Adipose tissue (tissue), 3 donors: ENCODE data around the gene SNX3. TPM values are rescaled to one million over a fixed set of nuclear protein-coding genes. Genes with fewer than 3 reads are reported as not detected.
"Not testable (repeated sequence)": the region's sequence is repeated elsewhere in the genome, so short reads cannot be mapped to it uniquely, and the experiment has no call there.

Source experiments
- H3K27ac ChIP-seq: one replicate; pipeline ENCODE4 v1.5.1; 2013; ENCODE audit warnings: low read depth, low read length
- WGBS, 3 donors: extraction: QIAGEN DNeasy Blood & Tissue Kit; methylation state at CpG; one replicate each; pipeline ENCODE4 v1.1.7; 2013; 5-methylcytosine and 5-hydroxymethylcytosine counted together
- polyA plus RNA-seq, 3 donors: library from polyadenylated mRNA; stranded (reverse); fragments of 200-250 nt; gene quantifications; one replicate each; pipeline ENCODE4 v1.2.3, GENCODE V29; 2013
- donor health status: healthy with polysubstance abuse.
- donor health status: Bipolar disorder and iron deficiency.
- donor health status: healthy.

Gene SNX3
- polyA plus RNA-seq, 3 donors, result 91.6 to 430 (median 244) TPM

DNA sequence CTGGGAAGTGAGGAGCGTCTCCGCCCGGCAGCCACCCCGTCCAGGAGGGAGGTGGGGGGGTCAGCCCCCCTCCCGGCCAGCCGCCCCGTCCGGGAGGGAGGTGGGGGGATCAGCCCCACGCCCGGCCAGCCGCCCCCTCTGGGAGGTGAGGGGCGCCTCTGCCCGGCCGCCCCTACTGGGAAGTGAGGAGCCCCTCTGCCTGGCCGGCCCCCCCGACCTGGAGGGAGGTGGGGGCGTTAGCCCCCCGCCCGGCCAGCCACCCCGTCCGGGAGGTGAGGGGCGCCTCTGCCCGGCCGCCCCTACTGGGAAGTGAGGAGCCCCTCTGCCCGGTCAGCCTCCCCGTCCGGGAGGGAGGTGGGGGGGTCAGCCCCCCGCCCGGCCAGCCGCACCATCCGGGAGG, 9.1 kb upstream of the SNX3 start:
- WGBS, 3 donors, result 84 to 95% (median 94%) methylated on average over 15 to 31 of the region's 31 CpGs

DNA sequence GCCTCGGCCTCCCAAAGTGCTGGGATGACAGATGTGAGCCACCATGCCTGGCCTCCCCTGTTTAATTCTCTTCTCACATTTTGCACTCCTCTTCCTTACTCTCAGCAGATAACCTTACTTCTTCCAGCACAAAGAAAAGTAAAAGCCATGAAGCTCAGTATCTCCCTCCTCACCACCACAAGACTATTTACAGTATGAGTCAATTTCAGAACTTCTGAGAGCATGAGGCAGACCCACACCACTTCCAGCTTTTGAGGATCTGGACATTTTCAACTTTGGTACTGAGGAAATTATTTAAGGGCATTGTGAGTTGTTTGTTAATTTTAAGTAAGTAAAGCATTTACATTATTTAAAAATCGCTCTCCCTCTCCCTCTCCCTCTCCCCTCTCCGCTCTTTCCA, 8.0 kb upstream of the SNX3 start:
- H3K27ac ChIP-seq, result no peak overlapping the region
- 76 to 96% (median 92%) methylated on average over 3 of the region's 3 CpGs for WGBS, 3 donors

More for the DNA sequence above, 9.1 kb upstream of the SNX3 start:
- H3K27ac ChIP-seq, result not testable (repeated sequence)

DNA sequence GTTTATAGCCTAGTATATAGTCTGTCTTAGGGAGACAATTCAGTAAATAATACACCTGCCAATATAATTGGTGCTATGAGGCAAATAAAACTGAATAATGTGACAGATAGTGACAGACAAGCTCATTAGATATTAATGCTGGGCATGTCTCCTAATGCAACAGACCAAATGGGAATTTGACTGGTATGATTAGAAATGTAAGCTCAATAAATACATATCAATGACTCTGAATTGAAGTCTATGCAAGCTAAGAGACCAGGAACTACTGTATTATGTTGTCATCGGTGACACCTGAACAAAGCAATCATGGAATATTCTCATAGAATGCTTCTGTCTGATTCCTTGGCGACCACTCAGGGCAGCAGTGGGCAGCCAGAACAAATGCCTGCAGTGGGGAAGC, 2.5 kb upstream of the SNX3 start:
- WGBS, 3 donors, result 86 to 94% (median 94%) methylated on average over 2 of the region's 2 CpGs
- no peak overlapping the region for H3K27ac ChIP-seq

DNA sequence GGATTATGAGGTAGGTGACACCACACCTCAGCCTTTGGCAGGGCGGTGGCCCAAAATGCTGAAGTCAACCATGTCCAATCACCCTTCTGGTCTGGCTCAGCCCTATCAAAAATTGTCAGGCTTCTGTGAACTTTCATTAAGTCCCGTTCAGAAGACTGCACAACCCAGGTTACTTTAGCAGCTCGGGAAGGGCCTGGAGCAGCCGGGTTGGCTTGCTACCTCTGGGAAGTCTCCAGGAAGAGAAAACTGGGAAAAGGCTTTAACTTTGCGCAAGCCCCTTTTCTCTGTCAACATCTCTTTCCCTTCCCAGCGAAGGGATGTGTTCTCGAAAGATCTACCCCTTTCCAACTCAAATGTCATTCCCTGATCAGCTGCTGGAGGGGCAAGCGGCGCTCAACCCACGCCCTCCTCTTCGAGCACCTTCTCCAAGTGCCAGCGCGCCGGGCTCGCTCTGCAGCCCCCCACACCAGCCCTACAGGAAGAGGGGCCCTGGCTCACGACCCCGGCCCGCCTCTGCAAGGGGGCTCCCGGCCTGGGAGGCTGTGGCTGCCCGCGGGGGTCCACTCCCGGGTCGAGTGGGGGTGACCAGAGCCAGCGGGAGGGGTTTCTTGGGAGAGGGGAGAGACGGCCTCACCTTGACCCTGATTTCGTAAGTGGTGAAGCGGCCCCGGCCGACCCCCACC, 573 bp downstream of the SNX3 start:
- WGBS, 3 donors, result 0 to 1% (median 0%) methylated on average over 26 to 29 of the region's 29 CpGs
- H3K27ac ChIP-seq, result peak overlapping the region; percentile 93

DNA sequence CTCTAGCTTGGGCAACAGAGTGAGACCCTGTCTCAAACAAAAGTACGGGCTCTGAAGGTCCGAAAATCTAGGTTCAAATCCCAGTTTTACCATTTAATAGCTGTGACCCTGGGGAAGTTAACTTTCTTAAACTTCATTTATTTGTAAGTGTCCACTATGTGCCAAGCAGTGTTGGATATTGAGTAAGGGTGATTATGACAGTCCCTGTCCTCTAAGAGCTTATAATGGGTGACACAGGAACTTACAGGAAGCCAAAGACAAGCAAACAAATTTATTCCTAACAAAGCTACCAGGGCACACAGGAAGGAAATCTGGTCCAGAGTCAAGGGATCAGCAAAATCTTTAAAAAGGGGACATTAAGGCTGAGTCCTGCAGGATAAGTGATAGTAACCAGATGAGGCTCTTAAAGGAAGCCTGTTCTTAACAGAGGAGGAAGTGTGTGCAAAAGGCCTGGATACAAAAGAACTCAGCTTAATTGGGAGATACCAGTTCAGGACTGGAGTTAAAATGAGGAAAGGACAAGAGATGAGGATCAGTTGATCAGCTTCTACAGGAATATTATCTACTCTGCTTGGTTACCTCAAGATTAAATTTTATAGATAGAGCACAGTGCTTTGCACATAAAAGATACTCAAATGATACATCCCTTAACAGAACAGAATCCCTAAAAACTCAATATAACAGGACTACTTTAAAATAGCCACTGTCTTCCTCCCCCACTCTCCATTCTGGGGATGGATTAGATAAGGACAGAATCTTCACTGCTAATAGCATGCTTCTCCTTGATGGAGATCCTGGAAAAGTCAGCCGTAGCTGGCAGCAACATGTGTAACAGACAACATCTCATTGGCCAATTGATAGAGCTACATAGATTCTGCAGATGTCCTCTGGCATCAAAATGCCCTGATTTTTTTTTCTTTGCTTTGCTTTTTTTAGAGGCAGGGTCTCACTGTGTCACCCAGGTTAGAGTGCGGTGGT, 6.1 kb downstream of the SNX3 start:
- 81 to 88% (median 86%) methylated on average over 4 of the region's 4 CpGs for WGBS, 3 donors
- no peak overlapping the region for H3K27ac ChIP-seq

DNA sequence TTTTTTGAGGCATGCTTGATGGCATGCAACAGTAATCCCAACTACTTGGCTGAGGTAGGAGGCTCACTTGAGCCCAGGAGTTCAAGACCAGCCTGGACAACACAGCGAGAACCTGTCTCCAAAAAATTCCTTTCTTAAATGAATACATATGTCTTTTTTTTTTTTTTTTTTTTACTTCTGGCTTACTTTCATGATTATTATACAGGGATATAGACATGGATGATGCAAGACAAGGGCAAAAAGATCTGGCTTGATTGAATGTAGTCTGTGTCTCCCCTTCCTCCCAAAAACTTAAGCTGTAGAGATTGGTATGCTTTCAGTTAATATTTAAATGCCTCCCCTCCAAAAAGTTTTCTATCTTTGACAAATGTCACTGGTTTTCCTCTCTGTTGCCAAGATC, 7.6 kb downstream of the SNX3 start:
- WGBS, 3 donors, result 100% methylated on average over 1 of the region's 1 CpG

DNA sequence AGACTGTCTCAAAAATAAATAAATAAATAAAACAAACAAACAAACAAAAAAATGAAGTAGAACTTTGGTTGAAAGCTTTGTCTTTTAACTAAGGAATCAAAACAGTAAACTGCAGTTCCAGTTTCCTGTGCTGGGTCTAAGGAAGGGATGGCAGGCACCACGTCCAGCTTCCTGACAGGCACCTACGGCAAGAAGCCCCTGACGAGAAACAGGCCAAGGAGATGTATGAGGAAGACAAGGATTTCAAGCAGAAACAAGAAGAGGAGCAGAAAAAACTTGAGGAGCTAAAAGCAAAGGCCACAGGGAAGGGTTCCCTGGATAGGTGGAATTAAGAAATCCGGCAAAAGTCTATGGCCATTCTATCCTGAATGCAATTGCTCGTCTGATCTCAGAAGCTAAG, 8.8 kb downstream of the SNX3 start:
- 72 to 84% (median 75%) methylated on average over 5 of the region's 5 CpGs for WGBS, 3 donors
- no peak overlapping the region for H3K27ac ChIP-seq

More for the DNA sequence above, 7.6 kb downstream of the SNX3 start:
- no peak overlapping the region for H3K27ac ChIP-seq

GRCh38 chr6:108251252-108251651, 9.6 kb downstream of the SNX3 start:
- H3K27ac ChIP-seq, result no peak overlapping the region
- 30 to 65% (median 65%) methylated on average over 2 of the region's 2 CpGs for WGBS, 3 donors

GRCh38 chr6:108250240-108250866, 10.5 kb downstream of the SNX3 start:
- H3K27ac ChIP-seq, result no peak overlapping the region
- WGBS, 3 donors, result 75 to 84% (median 82%) methylated on average over 2 of the region's 2 CpGs

DNA sequence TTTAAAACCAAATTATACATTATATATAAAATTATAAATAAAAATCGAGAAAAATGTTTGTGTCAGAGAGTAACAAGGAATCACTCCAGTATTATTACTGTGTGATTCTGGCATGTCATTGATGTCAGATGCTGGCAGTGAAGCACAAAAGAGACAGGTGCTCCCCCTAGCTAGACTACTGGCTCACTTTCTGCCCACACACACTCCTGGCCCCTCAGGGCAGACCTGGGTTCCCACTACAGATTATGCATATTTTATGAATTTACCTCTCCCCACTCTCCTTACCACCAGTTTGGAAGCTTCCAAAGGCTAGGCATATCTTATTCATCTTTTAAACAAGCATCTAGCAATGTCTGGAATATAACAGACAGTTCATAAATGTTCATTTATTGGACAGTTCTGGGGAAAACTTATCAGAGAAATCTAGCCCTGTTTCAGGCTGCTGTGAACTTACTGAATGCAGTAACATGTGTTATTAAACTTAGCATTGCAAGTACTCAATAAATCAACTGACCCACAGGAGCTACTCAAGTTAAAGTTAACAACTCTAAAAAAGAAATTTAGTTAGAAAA, 12.8 kb downstream of the SNX3 start:
- H3K27ac ChIP-seq, result no peak overlapping the region
- 78 to 91% (median 91%) methylated on average over 1 of the region's 1 CpG for WGBS, 3 donors

GRCh38 chr6:108245095-108245494, 15.7 kb downstream of the SNX3 start:
- 92 to 97% (median 96%) methylated on average over 7 of the region's 7 CpGs for WGBS, 3 donors
- not testable (repeated sequence) for H3K27ac ChIP-seq

DNA sequence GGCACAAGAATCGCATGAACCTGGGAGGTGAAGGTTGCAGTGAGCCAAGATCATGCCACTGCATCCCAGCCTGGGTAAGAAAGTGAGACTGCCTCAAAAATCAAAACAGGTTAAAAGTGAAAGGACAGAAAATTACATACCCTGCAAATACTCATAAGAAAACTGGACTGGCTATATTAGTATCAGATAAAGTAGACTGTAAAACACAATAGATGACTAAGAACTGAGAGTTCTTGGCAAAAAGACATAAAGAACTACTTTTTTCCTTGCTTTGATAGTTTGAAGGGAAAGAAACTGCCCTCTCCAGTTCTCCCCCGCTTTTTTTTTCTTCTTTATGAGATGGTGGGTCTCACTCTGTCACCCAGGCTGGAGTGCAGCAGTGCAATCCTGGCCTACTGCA, 17.0 kb downstream of the SNX3 start:
- WGBS, 3 donors, result 93 to 98% (median 95%) methylated on average over 2 of the region's 2 CpGs
- no peak overlapping the region for H3K27ac ChIP-seq

DNA sequence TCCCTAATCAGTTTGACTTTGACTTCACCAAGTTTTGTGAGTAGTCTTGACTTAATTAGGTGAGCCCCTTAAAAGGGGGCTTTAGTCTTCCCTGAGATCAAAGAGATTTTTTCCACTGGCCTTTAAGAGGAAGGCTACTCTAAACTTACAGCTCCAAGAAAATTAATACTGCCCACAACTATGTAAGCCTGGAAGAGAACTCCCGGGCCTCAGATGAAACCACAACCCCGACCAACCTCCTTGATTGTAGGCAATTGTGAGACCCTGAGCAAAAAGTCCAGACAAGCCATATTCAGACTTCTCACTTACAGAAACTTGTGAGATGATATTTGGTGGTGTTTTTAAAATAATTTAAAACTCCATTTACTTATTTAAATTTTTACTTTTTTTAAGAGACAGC, 18.1 kb downstream of the SNX3 start:
- no peak overlapping the region for H3K27ac ChIP-seq
- 96 to 100% (median 99%) methylated on average over 2 of the region's 2 CpGs for WGBS, 3 donors

- no peak overlapping the region for H3K27ac ChIP-seq
- WGBS, 3 donors, result 95 to 100% (median 97%) methylated on average over 2 of the region's 2 CpGs
Measured at GRCh38 chr6:108242259-108242658, 18.6 kb downstream of the SNX3 start.

GRCh38 chr6:108238322-108238721, 22.5 kb downstream of the SNX3 start:
- no peak overlapping the region for H3K27ac ChIP-seq
- WGBS, 3 donors, result 96 to 98% (median 97%) methylated on average over 4 of the region's 4 CpGs

GRCh38 chr6:108236791-108237190, 24.0 kb downstream of the SNX3 start:
- no peak overlapping the region for H3K27ac ChIP-seq
- WGBS, 3 donors, result 49 to 76% (median 73%) methylated on average over 2 of the region's 2 CpGs

DNA sequence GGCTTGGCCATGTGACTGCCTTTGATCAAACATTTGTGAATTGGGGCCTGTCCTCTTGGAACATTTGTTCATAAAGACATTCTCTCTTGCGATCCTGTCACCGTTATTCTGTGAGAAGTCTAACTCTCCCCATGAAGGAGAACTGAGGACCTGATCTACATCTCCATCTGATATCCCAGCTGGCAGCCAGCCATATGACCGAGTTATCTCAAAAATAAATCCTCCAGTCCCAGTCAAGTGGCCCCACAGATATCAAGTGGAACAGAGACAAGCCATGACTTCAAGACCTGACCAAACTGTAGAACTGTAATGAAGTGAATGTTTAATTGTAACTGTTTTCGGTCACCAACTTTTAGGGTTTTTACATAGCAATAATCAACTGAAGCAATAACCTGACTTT, 25.7 kb downstream of the SNX3 start:
- WGBS, 3 donors, result 81 to 89% (median 88%) methylated on average over 4 of the region's 4 CpGs

GRCh38 chr6:108228416-108228815, 32.4 kb downstream of the SNX3 start:
- WGBS, 3 donors, result 91 to 97% (median 93%) methylated on average over 8 of the region's 8 CpGs
- no peak overlapping the region for H3K27ac ChIP-seq

More for the DNA sequence above, 25.7 kb downstream of the SNX3 start:
- H3K27ac ChIP-seq, result no peak overlapping the region

- WGBS, 3 donors, result 92 to 97% (median 95%) methylated on average over 3 of the region's 3 CpGs
- no peak overlapping the region for H3K27ac ChIP-seq
Measured at GRCh38 chr6:108227290-108227689, 33.5 kb downstream of the SNX3 start.
